HG03097 (cell line): Measurements from ENCODE around the gene SECISBP2.
"Not testable (repeated sequence)": the region's sequence is repeated elsewhere in the genome, so short reads cannot be mapped to it uniquely, and the experiment has no call there.

Experiments used
- ATAC-seq: cut with Tn5 transposase; IDR thresholded peaks from one replicate; pipeline ENCODE4 v1.9.1; 2021; ENCODE audit not compliant: unreplicated experiment, low FRiP score

Gene SECISBP2, protein sequence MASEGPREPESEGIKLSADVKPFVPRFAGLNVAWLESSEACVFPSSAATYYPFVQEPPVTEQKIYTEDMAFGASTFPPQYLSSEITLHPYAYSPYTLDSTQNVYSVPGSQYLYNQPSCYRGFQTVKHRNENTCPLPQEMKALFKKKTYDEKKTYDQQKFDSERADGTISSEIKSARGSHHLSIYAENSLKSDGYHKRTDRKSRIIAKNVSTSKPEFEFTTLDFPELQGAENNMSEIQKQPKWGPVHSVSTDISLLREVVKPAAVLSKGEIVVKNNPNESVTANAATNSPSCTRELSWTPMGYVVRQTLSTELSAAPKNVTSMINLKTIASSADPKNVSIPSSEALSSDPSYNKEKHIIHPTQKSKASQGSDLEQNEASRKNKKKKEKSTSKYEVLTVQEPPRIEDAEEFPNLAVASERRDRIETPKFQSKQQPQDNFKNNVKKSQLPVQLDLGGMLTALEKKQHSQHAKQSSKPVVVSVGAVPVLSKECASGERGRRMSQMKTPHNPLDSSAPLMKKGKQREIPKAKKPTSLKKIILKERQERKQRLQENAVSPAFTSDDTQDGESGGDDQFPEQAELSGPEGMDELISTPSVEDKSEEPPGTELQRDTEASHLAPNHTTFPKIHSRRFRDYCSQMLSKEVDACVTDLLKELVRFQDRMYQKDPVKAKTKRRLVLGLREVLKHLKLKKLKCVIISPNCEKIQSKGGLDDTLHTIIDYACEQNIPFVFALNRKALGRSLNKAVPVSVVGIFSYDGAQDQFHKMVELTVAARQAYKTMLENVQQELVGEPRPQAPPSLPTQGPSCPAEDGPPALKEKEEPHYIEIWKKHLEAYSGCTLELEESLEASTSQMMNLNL

DNA sequence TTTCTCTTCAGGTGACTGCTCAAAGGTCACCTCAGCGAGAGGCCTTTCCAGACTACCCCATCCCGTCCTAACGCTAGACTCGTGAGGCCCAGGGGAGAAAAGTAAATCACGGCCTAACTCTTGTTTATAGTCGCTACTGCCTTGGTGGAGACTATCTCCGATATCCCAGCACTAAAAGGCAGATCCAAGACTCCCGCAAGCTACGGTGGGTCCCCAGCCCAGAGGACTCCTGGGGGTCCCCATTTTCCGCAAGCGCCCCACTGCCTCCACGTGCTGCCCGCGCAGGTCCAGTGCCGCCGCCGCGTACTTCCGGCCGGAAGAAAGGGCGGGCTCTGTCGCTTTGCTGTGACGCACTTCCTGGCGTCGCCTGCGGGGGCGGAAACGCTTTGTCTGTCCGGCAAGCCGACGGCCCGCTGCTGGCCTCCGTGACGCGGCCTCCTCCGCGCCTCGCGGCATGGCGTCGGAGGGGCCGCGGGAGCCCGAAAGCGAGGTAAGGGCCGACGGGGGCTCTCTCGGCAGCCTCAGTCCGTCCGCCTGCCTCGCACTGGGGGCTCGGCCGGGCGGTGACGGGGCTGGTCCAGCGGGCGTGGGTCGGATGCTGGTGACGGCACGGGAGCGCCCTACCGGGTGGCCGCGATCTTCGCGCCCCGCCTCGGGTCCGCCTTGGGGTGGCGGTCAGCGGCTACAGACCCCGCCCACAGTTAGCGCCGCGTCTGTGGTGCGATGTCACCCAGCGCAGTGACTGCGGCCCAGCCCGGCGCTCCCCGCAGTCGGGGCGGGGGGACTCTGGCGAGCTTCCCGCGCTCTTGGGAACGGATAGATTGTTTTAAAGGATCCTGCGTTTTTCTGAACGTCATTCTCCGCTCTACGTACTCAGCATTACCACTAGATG is at the start of gene SECISBP2:
Gene SECISBP2 (plus strand): TSS at position 378 of the 892 bp plus-strand sequence. CDS start 77 bp downstream, at position 455.
- peak; percentile 88 for ATAC-seq

DNA sequence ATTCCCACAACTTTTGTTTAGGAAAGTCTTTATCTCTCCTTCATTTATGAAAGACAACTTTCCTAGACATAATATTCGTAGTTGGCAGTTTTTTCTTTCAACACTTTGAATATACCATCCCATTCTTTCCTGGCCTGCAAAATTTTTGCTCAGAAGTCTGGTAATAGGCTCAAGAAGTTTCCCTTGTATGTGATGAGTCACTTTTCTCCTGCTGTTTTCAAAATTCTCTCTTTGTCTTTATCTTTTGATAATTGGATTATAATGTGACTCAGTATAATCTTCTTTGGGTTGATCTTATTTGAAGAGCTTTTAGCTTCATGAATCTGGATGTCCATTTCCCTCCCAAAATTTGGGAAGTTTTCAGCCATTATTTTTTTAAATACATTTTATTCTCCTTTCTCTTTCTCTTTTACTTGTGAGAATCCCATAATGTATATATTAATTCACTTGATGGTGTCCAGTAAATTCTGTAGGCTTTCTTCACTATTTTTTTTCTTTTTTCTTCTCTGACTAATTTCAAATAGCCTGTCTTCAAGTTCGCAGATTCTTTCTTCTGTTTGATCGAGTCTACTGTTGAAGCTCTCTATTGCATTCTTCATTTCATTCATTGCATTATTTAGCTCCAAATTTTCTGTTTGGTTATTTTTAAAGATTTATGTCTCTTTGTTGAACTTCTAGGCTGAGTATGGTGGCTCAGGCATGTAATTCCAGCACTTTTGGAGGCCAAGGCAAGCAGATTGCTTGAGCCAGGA is 44.6 kb upstream of the SECISBP2 start:
- ATAC-seq: no peak

DNA sequence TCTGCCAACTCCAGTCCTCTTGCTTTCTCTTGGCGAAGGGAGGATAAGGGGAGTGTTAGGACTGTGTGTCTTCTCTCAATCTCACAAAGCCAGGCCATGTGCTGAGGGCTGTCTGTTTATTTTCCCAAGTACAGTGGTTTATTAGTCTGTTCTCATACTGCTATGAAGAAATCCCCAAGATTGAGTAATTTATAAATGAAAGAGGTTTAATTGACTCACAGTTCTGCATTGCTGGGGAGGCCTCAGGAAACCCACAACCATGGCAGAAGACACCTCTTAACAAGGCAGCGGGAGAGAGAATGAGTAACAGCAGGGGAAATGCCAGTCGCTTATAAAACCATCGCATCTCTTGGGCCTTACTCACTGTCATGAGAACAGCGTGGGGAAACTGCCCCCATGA is 43.5 kb upstream of the SECISBP2 start:
- no peak for ATAC-seq

DNA sequence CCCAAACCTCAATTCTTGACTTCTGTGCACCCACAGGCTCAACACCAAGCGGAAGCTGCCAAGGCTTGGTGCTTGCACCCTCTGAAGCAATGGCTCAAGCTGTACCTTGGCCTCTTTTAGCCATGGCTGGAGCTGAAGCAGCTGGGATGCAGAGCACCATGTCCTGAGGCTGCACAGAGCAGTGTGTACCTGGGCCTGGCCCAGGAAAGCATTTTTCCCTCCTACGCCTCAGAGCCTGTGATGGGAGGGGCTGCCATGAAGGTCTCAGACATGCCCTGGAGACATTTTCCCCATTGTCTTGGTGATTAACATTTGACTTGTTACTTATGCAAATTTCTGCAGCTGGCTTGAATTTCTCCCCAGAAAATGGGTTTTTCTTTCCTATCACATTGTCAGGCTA is 42.3 kb upstream of the SECISBP2 start:
- ATAC-seq: not testable (repeated sequence)

DNA sequence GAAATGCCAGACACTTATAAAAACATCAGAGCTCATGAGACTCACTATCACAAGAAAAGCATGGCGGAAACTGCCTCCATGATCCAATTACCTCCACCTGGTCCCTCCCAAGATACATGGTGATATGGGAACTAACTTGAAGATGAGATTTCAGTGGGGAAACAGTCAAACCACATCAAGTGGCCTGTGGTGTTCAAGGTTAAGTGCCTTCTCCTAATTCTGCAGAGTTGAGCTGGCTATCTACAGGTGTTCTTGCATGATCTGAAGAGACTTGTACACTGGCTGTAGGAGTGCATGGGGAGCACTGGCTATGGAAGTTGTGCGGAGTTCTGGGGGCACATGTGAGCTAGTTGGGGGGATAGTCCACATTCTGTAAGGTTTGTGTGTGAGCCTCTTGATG is 41.3 kb upstream of the SECISBP2 start:
- no peak for ATAC-seq

DNA sequence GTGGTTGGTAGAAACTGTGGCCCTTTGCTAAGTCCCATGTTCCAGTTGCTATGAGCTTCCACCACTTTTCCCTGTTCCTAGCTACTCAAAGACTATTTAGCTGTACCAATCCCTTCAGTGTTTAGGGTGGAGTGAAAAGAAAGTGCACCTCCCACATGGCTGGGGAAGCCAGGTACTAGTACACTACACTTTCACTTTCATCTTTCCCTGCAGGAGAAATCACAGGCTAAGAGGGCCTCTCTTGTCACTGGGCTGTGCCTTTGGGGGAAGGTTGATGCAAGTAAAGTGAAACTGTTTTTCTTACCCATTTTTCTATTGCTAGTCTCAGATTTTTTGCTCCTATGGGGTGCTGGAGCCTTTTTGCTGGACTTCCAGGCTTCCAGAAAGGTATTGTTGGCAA is 40.8 kb upstream of the SECISBP2 start:
- no peak for ATAC-seq

DNA sequence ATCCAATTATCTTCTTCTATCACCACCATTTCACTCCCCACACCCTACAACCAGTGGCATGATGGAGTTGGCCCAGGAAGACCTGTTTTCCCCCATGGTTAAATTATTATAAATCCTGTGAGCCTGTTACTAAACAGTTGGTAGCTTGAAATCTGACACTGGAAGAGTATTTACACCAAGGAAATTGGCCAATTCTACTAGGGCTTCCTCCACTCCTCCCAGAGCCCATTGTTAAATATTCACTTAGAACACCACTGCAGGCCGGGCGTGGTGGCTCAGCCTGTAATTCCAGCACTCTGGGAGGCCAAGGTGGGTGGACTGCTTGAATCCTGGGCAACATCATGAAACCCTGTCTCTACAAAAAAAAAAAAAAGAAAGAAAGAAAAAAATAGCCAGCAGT is 39.7 kb upstream of the SECISBP2 start:
- no peak for ATAC-seq

DNA sequence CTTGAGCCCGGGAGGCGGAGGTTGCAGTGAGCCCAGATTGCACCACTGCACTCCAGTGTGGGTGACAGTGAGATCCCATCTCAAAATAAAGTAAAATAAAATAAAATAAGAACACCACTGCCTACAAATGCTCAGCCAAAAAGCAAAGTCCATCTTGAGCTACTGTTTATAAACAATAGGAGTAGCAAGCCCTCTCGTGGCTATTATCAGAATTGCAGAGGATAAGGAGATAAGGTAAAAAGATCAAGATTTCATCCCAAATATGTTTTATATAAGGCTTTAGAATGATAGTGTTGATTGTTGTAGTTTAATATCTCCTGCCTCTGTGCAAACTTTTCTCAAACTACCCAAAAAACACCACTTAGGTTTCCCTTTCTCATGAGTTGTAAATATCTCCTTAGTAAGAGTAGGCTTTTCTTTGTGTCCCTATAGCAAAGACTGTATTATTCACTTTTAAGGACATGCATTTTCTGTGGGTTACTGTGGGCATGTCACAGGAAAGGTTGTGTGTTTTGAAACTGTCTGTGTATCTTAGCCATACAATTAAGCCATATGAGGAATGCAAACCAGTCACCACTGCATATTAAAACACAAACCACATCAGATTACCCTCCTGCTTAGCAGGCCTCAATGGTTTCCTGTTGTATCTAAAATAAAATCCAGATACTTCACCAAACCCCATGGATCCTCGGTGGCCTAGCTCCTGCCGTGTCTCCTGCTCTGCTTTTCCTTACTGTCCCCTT is 39.1 kb upstream of the SECISBP2 start:
- no peak for ATAC-seq

DNA sequence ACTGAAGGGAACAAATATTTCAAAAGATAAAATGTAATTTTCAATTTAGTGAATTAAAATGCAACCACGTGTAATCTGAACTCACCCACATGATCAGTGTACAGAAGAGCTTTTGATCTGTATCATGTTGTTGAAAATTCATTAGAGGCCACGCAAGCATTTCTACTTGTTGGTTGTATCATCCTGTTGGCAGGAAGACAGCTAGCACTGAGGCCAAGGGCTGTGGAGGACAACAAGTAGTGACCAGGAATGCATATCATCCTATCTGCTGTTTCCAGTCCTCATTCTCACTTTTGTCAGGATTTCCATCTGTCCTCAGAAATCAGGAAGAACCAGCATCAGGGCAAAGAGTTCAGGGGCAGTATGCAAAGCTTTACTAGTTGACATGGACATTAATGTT is 37.2 kb upstream of the SECISBP2 start:
- no peak for ATAC-seq

DNA sequence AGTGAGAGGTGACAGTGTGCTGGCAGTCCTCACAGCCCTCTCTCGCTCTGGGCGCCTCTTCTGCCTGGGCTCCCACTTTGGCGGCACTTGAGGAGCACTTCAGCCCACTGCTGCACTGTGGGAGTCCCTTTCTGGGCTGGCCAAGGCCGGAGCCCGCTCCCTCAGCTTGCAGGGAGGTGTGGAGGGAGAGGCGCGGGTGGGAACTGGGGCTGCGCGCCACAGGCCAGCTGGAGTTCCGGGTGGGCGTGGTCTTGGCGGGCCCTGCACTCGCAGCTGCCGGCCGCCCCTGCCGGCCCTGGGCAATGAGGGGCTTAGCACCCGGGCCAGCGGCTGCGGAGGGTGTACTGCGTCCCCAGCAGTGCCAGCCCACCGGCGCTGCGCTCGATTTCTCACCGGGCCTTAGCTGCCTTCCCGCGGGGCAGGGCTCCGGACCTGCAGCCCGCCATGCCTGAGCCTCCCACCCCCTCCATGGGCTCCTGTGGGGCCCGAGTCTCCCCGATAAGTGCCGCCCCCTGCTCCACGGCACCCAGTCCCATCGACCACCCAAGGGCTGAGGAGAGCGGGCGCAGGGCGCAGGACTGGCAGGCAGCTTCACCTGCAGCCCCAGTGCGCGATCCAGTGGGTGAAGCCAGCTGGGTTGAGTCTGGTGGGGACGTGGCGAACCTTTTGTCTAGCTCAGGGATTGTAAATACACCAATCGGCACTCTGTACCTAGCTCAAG is 35.9 kb upstream of the SECISBP2 start:
- ATAC-seq: not testable (repeated sequence)

DNA sequence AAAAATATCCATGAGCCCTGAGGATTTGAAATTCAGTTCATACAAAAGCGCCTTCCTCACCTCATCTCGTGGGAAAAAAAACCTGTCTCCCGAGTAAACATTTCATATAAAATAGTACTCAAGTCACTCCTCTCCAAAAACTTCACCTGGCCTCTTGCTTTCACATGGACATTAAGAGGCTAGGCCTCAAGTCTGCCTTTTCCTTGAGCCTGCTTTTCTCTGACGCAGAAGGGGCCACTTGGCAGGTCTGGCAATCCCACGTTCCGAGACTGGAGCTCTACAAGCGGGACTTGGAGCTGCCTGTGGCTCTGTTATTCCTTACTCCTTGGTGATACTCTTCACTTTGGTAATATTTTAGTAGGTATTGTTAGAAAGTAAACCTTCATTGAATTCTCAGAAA is 34.2 kb upstream of the SECISBP2 start:
- no peak for ATAC-seq

DNA sequence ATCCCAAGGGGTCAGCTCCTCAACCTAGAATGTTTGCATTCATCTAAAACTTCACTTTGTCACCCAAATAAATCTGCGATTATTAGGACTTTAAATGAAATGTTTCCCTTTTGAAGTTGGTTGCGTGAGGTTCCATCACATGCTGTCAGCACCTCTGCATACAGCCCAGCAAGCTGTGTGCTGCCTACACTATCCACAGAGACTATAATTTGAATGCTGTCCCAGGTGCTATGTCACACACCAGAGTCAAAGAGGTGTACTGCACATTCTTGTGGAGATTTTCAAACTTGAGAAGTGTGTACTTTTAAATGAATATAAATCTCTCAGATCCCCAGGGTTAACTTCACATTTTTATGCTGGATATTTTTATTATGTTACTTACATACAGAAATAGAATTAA is 26.6 kb upstream of the SECISBP2 start:
- no peak for ATAC-seq

DNA sequence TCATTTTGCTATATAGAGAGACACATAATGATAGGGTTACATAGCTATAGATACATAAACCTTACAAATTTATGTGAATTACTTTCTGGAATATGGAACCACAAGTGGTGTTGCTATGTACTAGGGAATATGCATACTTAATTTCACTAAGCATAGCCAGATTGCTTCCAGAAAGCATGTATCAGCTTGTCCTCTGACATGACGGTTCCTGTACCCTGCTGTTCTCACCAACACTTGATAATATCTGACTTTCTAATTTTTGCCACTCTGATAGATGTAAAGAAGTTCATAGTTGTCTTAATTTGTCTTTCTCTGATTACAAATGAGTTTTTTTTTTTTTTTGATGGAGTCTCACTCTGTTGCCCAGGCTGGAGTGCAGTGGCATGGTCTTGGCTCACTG is 25.3 kb upstream of the SECISBP2 start:
- no peak for ATAC-seq

DNA sequence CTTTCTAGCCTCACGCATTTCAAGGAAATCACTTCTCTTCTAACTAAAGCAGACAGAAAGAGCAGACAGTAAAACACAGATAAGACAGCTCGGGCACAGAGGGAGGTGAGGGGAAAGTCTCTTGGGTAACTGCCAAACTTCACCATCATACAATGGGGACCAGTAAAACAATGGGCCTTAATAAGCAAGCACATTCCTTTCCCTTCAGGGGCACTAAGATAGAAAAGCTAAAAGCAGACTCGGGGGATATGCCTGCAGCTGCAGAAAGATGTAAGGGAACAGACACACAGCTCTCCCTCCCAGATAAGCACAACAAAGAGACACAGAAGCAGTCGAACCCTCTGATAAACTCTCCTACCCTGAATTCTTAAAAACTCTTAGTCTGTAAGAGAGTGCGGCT is 22.9 kb upstream of the SECISBP2 start:
- ATAC-seq: no peak

DNA sequence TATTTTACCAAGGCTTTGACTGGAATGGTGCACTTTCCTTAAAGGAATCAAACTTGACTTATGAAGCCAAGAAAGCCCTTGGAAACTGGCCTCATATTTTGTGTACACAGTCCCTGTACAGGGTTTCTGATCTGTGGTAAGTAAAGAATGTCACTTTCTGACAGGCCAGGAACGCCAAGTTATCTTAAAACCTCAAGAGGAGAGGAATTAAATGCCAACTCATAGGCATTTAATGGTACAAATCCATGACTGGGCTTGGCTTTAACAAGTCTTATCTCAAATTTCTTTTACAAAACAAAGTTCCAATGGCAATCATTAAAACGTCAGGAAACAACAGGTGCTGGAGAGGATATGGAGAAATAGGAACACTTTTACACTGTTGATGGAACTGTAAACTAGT is 16.3 kb upstream of the SECISBP2 start:
- ATAC-seq: not testable (repeated sequence)

DNA sequence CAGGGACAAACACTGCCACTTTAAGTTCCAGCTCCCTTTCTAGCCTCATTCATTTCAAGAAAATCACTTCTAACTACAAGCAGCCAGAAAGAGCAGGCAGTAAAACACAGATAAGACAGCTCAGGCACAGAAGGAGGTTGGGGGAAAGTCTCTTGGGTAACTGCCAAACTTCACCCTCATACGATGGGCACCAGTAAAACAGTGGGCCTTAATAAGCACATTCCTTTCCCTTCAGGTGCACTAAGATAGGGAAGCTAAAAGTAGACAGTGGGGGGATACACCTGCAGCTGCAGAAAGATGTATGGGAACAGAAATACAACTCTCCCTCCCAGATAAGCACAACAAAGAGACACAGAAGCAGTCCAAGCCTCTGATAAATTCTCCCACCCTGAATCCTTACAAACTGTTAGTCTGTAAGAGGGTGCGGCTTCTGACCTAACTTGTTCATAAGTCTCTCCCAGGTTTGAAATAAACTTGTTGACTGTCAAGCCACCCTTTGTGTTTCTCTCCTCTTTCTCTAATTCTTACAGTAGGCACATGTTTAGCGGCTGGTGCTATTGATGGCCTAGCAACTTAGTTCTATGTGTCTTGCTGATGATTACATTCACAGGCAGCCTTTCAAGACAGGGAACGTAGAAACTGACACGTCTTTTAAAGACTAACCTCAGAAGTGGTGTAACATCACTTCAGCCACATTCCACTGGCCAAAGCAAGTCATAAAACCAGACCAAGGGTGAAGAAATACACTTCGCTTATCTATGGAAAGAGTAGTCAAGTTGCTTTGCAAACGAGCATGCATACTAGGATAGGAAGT is 14.1 kb upstream of the SECISBP2 start:
- ATAC-seq: no peak

DNA sequence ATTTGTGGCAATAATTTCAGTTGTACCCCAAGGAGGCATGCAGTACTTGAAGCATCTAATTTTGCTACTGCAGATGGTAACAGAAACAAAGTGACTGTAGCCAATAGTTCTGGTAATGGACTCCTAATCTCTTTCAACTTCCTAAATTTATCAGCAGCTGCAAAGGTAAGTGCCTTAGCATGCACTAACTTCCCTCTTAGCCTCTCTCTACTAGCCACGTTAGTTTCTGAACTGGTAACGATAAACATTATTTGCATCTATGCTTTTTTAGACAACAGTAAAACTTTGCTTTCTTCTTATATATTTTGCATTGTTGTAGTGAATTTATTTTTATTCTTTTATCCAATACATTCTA is 13.5 kb upstream of the SECISBP2 start:
- no peak for ATAC-seq

DNA sequence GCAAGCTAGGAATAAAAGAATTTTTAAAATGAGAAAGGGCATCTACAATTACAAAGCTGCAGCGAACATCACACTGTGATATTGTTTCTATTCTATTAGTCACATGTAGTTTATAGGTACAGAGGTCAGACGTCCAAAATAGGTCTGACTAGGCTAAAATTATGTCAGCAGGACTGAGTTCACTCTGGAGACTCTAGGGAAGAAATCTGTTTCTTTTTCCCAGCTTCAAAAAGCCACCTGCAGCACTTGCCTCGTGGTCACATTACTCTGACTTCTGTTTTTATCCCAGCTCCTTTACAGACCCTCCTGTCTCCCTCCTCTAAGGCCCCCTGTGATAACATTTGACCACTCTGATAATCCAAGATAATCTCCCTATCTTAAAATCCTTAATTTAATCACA is 12.4 kb upstream of the SECISBP2 start:
- ATAC-seq: no peak
